GM19438 (cell line): Measurements from ENCODE around the gene KPTN.
"Not testable (repeated sequence)": the region's sequence is repeated elsewhere in the genome, so short reads cannot be mapped to it uniquely, and the experiment has no call there.

Experiments used
- ATAC-seq: cut with Tn5 transposase; IDR thresholded peaks from one replicate; pipeline ENCODE4 v1.9.1; 2021; ENCODE audit warnings: low read depth; ENCODE audit not compliant: unreplicated experiment

Gene KPTN

DNA sequence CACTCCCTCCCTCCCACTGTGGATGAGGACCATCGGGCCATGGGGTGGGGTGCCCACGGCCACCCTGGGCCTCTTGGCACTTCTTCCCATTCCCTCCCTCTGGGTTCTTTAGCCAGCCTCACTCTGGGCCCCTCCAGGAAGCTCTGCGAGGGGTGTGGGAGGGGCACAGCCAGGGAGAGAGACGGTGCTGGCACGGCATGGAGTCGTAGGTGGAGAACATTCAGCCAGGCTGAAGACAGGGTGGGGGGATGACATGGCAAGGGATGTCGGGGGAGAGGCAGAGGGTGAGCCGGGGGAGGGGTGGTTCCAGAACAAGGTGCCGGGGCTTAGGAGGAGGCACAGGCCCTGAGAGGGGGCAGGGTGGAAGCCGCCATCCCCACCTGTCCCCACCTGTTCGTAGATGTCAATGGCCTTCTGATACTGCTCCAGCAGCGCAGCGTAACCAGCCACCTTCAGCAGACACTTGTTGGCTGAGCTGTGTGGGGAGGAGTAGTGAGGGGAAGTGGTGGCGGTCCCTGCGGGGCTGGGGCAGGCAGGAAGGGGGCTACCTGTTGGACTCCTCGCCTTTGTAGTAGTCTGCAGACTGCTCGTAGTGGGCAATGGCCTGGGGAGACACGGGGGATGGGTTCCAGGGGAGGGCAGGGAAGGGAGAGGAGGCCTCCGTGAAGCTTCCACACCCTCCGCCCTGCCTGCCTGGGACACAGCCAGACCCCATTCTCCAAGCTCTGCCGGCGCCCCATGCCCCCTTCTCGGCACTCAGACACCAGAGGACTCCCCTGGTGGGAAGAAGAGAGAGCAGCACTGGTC, 8.8 kb upstream of the KPTN start:
- no peak for ATAC-seq

DNA sequence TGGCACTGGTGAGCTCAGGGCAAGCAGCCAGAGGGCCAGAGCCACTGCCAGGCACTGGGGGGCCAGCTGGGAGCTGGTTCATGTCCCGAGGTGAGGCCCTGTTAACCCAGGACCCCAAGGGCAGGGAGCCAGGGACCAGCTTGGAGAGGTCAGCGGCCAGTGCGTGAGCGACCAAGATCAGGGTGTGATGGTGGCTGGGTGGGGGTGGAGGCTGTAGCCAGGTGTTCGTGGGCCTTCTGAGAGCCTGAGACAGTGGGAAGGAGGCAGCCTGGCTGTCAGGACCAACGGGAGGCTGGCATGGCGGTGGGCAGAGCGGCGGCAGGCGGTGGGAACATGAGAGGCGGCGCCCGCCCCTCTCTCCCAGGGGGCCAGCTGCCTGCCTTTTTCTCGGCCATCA, 8.1 kb upstream of the KPTN start:
- no peak for ATAC-seq

DNA sequence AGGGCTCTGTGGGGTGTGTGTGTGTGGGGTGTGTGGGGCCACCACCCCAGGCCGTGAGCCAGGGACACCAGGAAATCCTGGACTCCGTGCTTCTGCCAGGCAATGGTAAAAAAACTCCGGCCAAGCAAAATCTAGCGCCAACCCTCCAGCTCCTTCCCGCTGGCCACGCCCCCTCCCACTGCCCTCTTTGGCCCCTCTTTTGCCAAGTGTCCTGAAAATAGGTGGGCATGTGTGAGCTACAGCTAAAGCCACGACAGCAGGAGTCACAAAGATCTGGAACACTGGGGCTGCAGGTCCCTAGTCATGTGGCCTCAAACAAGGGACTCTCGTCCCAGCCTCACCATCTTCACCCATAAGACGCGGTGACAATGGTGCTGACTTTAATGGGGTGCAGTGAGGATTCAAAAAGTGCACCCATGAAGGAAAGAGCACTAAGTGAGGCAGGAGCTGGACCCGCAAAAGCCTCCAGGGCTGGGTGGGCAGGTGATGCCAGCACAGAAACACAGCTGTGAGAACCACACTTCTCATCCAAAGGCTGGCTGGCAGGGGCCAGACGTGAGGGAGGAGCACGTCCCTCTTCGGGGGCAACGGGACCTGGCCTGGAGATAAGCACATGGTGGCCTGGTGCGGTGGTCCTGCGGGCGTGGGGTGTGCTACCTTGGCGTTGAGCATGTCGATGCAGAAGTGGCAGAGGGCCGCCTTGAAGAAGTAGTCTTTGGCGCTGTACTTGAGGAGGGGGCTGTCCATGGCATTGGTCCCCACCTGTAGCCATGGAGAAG, 7.5 kb upstream of the KPTN start:
- no peak for ATAC-seq

DNA sequence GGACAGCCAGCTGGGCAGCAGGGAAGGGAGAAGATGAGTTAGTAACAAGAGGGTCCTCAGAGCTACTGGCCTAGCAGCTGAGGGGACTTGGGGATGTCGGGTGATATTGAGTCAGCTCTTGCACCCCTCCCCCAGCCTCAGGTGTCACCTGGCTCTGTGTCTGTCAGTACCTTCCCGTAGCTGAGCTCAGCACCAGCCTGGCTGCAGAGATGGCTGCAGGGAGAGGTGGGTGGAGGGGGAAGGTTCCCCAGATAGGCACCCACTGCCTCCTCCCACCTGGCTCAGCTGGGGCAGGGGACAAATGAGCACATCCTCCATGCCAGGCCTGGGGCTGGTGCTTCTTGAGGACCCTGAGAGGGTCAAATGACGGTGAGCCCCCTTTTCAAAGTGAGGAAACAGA, 6.8 kb upstream of the KPTN start:
- no peak for ATAC-seq

DNA sequence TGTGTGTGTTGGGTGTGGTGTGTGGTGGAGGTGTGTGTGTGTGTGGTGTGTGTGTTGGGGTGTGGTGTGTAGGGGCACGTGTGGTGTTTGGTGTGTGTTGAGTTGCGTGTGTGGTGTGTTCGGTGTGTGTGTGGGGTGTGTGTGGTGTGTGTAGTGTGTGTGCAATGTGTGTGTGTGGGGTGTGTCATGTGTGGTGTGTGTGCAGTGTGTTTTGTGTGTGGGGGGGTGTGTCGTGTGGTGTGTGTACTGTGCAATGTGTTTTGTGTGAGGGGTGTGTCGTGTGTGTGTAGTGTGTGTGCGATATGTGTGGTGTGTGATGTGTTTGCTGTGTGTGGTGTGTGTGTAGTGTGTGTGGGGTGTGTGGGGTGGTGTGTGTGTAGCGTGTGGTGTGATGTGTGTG, 6.0 kb upstream of the KPTN start:
- no peak for ATAC-seq

DNA sequence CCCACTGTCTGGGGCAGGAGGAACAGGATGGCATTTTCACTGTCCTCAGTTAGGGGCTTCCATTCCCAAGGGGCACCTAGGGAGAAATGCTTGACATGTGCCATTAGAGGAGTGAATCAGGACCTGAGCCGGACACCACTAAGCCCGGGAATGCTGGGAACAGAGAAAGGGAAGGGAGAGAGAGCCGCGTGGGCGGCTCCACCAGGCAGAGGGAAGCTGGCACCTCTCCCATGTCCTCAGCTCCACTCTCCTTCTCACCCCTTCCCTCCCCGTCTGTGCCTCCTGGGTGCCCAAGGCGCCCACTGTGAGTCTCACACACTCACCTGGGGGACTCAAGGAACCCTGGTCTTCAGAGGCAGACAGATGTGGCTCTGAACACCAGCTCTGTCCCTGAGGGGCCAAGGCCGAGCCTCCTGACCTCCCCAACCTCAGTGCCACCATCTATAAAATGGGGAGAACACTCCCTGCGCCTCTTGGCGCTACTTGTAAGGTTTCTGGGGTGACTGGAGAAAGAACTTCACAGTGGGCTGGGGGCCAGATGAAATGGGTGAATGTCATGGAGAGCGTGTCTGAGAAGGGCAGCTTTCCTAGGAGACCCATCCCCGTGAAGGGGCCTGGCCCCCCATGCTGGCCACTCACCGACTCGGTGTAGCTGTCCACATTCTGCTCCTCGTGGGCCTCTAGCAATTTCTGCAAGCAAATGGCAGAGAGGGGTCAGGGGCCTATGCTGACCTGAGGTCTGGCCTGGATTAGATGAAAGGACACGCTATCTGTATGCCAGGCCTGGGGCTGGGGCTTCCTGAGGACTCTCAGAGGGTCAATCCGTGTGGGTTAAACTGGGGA, 5.3 kb upstream of the KPTN start:
- ATAC-seq, result no peak

DNA sequence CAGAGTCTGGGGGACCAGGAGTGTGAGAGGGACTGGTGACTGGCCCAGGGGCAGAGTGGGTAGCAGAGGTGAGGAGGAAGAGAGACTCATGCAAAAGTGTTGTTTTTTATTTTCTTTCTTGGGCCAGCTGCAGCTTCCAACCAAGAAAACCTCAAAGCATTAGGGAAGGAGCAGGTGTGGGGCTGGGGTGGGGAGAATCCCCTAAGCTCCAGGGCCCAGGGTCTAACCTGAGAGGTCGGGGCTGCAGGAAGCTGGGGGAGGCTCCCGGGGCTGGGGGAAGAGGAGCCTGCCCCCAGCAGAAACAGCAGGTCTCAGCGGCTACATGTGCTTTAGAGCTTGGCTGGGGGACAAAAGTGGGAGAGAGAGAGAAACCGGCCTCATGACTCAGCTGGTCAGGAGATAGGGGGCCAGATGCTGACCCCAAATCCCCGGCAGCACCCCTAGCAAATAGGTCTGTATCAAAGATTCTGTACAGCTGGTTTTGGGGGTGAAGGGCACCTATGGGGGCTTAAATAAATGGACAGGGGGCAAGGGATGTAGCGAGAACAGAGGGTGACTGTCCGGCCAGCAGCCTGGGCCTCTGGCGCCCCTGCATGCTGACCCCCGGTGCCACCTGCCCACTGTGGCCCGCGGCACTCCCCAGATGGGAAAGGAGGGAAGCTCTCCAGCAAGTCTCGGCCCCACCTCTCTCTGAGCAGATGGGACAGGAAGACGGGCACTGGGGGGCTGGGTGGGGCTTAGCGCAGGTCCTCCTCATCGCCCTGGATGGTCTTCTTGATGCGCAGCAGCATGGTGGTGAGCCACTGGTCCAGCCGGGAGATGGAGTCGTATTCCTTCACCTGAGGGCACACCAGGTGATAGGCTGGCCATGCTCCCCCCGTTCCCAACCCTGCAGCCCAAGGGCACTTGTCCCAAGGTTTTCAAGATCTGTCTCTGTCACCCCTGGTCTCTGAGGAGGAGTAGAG, 3.8 kb upstream of the KPTN start:
- ATAC-seq, result no peak

DNA sequence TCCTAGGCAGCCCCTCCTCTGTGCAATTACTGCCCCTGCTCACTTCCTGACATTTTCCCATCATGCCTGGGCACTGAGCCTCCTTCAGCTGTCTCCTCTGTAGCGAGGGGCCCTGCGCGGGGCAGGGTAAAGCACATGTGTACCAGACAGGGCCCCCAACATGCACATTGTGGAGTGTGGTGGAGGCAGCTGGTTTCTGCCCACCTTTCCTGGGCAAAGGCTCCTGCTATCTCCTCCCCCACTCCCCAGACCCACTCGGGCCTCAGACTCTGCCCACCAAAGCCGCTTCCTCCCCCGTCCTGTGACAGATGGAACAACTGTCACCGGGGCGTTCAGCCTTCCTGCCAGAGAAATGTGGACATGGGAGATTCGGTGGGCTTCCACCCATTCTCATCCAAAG, 2.9 kb upstream of the KPTN start:
- no peak for ATAC-seq

DNA sequence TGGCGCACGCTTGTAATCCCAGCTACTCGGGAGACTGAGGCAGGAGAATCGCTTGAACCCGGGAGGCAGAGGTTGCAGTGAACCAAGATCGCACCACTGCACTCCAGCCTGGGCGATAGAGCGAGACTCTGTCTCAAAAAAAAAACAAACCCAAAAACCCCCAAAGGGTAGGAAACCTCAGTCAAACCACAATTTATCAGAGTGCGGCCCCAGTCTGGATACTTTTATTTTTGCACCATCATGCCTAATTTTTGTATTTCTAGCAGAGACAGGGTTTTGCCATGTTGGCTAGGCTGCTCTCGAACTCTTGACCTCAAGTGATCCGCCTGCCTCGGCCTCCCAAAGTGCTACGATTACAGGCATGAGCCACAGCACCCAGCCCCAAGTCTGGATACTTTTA, 2.2 kb upstream of the KPTN start:
- ATAC-seq, result not testable (repeated sequence)

DNA sequence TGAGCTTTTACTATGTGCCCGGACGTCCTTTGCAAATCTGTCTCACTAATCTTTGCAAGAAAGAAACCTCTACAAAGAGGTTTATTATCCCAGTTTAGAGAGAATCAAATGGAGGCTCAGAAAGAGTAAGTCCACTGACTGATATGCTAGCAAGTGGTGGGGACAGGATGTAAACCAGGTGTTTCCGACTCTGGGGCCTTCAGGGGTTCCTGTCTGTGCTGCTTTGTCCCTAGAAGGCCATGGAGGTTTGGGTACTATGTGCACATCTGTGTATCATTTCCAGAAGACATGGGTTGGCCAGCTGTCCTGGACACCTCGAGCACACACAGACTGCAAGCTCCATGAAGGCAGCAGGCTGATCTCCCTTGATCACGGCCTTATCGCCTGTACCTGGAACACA, 1.2 kb upstream of the KPTN start:
- no peak for ATAC-seq

DNA sequence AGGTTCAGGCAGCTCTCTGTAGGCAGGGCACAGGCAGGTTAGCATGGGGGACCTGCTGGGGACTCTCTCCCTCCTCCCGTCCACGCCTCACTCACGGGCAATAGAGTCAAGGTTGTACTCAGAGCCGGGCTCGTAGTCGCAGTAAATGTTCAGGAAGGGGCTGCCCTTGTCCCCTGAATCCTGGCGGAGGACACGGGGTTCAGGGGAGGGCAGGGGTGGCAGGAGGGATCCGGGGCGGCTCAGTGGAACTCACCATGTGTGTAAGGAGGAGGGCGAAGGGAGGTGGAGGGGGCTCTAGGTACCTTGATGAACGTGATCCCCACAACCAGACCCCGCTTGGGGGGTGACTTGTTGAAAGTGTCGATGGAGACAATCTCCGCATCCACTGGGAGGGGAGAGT, 819 bp downstream of the KPTN start:
- ATAC-seq, result no peak

DNA sequence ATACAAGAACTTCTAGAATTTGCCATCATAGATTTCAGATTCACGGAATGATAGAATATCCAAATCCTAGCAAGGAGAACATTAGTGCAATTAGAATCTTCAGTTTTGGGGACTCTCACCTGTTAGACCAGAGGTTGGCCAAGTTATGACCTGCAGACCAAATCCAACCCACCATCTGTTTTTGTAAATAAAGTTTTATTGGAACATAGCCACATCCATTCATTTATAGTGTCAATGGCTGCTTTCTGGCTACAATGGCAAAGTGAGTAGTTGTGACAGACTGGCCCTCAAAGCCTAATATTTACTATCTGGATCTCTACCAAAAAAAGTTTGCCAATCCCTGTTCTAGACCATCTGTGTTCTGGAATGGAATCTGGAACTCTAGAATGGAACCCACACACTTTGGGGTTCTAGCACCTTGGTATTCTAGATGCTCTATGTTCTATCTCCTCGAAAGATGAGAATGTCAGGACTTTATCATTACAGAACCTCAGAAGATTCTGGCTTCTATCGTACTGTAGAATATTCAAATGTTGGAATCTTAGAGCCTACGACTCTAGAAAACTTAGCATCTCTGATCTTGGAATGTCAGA, 2.5 kb downstream of the KPTN start:
- no peak for ATAC-seq

DNA sequence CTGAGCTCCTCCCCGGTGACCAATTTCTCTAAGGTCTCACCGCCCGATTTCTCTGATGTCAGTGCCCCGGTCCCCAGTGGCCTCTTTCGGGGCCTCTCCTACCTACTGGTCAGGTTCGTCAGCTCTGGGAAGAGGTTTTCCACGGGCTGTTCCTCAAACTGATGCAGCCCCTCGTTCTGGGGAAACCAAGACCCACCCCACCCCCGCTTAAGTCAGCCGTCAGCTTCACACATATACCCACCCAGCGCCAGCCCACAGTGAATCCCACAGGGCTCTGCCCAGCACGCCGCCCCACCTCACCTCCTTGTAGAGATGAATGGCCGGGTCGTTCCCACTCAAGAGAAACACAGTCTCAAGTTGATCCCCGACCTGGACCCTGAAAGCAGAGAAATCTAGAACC, 3.4 kb downstream of the KPTN start:
- no peak for ATAC-seq

DNA sequence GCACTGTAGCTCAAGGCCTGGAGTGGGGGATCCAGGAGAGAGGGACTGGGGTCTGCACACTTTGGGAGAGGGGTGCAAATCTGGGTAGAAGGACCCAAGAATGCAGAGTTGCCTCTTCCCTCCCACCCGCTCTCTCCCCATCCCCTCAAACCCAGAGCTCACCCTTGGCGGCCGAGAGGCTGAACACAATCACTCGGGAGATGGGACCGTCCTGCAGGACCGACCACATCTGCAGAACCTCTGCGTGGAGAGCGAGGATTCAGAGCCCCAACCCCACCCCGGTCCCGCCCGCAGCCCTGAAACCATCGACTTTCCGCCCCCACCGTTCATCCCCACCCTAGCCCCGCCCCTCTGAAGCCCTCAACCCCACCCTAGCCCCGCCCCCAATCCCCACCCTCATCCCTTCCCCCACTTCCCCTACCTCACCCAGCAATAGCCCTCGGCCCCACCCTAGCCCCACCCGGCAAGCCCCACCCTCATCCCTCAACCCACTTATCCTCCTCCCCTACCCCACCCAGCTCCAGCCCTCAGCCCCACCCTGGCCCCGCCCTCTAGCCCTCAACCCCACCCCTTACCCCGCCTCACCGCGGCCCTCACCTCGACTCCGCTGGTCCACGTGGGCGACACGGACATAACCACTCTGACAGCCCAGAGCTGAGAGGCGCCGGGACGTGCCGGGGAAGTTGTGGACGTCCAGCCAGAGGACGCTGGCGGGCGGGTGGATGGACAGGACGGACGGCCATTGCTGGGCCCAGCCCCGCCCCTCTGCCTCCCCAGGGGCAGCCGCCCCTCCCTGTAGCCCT, 4.1 kb downstream of the KPTN start:
- ATAC-seq, result no peak

DNA sequence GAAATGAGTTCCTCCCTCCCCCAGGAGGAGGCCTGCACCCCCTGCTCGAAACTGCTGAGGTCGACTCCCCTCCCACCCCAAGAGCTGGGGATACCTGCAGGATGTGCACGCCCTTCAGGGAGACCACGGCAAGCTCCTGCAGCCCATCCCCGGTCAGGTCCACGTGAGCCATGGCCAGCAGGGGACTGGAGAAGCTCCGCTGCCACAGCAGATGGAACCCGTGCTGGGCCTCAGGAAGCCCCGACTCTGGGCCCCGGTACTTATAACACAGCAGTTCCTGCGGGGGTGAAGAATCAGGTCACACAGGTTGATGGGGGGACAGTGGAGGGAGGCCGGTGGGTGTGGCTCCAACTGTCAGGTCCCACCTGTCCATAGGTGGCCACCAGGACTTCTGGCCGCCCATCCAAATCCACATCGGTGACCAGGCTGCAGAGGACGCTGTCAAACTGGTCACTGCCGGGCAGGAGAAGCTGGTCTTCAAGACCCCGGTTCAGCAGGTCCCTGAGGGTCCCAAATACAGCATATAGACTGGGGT, 7.5 kb downstream of the KPTN start:
- no peak for ATAC-seq

DNA sequence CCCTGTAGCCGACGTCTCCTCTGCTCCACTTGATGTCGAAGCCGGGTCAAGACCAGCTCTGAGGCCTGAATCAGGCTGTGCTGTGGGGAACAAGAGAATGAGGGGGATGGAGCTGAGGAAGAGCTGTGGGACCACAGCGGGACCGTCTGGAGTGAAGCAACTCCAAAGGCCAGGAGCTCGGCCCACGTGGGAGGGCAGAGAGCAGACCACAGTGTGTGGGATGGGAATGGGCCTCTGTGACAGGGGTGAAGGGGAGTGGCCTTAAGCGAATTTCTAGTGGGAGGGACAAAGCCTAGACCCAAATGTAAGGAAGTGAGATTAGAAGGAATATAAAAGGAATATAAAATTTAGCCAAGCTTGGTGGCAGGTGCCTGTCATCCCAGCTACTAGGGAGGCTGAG, 8.6 kb downstream of the KPTN start:
- no peak for ATAC-seq

DNA sequence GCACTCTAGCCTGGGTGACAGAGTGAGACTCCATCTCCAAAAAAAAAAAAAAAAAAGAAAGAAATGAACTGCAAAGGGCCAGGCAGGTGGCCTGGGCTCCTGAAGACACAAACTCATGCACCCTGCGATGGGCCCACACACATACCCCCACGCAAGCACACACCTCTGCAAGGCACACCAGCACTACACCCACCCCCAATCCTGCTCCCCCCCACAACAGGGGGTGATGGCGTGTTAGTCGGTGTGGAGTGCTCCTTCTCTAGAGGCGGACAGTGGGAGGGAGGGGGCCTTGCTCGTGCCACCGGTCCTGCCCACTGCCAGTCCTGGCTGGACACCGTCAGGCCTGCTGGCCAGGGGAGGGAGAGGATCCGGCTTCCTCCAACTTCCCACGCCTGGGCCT, 10.7 kb downstream of the KPTN start:
- no peak for ATAC-seq

DNA sequence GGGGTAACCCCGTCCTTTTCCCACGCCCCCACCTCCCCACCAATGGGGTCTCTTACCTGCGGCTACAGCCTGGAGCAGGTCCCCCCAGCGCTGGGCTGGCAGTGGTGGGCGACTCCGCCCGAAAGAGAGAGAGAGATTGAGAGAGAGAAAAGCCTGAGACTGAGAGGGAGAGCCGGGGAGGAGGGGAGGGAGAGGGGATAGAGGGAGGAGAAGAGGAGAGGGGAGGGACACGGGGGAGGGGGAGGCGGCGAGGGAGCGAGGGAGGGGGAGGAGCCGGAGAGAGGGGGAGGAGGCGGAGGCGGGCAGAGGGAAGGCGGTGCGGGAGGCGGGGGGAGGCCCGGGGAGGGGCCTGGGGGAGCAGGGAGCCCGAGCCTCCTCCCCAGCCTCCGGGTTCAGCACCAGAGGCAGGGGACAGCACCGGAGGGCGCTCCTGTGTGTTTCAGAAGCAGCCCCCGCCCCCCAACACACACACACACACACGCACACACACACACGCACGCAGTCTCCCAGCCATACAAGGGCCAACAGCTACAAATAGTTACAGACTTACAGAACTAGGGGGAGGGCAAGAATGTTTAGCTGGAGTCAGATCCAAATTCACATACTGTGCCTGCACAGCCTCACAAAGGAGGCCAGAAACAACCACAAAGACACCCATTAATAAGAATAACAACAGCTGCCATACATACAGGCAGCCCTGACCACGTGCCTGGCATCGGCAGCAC, 12.1 kb downstream of the KPTN start, which contains the start of gene SLC8A2:
Gene SLC8A2, minus strand, starts transcription at position 161 of the 725 bp plus-strand sequence. CDS start 5,490 bp downstream, outside the sequence.
- ATAC-seq, result no peak
